ENCODE results near the gene METTL14.
"Not testable (repeated sequence)": the region's sequence is repeated elsewhere in the genome, so short reads cannot be mapped to it uniquely, and the experiment has no call there.

Gene METTL14

DNA sequence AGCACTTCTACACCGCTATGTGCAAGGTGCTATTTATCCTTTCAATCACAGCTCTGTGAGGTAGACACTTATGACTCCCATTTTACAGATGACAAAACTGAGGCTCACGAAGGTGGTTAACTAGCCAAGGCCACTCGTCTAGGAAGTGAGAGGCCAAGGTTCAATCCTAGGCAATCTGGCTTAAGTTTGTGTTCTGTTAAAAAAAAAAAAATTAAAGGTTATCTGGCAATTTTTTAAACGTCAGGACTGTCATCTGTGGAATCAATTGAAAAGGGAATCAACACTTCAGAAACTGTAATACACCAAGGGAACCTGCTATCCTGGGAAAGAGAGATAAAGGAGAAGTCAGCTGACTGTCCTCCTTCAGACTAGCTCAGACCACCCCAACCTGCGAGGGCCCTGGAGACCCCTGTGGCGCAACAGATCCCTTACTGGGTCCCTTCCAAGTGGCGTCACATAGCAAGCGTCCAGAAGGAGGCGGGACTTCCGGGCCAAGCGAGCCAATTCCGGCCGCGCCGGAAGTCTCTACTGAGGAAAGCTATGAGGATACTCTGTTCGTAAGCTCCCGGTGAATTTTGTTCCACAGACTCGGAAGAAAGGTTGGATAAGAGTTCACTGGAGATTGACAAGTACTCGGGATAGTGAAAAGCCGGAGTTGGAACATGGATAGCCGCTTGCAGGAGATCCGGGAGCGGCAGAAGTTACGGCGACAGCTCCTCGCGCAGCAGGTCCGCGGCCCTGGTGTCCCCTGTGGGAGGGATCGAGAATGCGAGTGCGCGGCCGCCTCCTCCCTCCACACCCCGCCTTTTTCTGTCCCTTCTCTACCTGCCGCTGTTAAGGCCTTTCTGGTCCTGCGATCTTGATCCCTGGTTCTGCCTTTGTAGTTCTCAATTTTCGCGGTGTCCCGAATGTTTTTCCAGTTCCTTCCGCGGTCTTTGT lies at the start of gene METTL14:
Gene METTL14, plus strand, starts transcription at position 520 of the 939 bp plus-strand sequence. Its CDS starts 143 bp downstream, at position 663.
- peak; percentile 72 for DNase-seq (ENCODE audit: low read depth)

GRCh38 chr4:118636126-118636525 lies 49.1 kb upstream of the METTL14 start:
- DNase-seq (ENCODE audit: low read depth) = not testable (repeated sequence)

DNA sequence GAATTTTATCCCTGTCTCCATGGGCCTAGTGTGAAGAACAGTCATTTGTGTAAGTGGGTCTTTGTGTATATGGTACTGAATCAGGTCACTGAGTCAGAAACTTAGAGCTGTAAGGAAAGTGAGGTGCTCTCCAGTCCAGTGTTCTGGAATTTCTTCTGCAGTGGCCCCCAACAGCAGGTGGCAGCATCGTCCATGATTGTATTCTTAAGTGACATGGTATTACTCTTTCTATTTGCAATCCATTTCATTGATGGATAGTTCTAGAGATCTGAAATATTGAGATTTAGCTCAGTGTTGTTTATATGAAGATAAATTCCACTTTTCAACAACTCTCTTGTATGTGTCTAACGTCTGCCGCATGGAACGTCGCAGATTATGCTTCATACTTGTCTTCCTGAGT lies 20.5 kb upstream of the METTL14 start:
- not testable (repeated sequence) for DNase-seq (ENCODE audit: low read depth)

GRCh38 chr4:118669220-118669619 lies 16.0 kb upstream of the METTL14 start:
- peak; percentile 30 for DNase-seq (ENCODE audit: low read depth)

- DNase-seq (ENCODE audit: low read depth) = not testable (repeated sequence)
Observed at GRCh38 chr4:118670968-118671367, 14.2 kb upstream of the METTL14 start.

- DNase-seq (ENCODE audit: low read depth) = no peak
Observed at GRCh38 chr4:118676128-118676527, 9.1 kb upstream of the METTL14 start.

DNA sequence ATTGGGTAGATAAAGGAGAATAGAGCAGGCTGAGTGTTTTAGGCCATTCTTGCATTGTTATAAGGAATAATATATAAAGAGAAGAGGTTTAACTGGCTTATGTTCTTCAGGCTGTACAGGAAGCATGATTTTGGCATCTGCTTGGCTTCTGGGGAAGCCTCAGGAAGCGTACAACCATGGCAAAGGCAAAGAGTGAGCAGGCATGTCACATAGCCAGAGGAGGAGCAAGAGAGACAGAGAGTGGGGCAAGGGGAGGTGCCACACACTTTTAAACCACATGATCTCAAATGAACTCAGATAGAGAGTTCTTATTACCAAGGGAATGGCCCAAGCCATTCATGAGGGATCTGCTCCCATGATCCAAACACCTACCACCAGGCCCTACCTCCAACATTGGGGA lies 4.4 kb upstream of the METTL14 start:
- no peak for DNase-seq (ENCODE audit: low read depth)

DNA sequence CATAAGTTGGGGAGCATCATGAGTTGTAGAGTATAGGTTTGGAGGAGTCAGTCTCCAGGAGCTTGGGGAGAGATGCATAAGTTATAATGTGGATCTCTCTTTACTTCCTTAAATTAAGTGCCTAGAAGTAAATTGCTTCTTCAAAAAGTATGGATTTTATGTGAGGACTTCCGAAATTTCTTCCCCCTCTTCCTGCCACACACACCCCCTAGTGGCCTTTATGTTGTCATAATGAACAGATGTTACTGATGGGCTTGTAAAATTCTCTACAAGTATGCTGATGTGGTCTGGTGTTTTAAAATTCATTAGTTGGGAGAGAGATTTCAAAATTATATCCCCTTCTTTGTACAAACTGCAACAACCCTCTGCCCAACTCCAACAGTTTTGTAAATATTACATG lies 2.3 kb upstream of the METTL14 start:
- DNase-seq (ENCODE audit: low read depth) = peak; percentile 17

GRCh38 chr4:118683513-118683912 lies 1.7 kb upstream of the METTL14 start:
- peak; percentile 14 for DNase-seq (ENCODE audit: low read depth)

- DNase-seq (ENCODE audit: low read depth) = no peak
Observed at GRCh38 chr4:118703118-118703517, 17.9 kb downstream of the METTL14 start.

DNA sequence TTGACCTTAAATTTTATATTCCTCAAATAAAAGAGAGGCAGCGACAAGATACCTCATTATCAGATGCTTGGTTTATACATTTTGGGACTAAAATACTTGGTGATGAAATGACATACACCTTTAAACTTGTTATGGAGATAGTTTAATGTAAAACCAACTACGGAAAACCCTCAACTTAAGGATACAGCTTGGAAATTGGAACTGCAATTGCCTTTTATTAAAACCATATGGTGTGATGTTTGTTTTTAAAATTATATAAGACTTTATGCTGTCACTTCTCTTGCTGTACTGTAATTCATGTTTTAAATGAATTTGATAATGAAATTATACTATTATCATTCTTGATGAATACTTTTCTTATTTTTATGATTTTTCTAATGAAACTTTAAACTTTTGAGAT lies 25.9 kb downstream of the METTL14 start:
- no peak for DNase-seq (ENCODE audit: low read depth)

GRCh38 chr4:118712872-118713271 lies 27.7 kb downstream of the METTL14 start:
- no peak for DNase-seq (ENCODE audit: low read depth)

DNA sequence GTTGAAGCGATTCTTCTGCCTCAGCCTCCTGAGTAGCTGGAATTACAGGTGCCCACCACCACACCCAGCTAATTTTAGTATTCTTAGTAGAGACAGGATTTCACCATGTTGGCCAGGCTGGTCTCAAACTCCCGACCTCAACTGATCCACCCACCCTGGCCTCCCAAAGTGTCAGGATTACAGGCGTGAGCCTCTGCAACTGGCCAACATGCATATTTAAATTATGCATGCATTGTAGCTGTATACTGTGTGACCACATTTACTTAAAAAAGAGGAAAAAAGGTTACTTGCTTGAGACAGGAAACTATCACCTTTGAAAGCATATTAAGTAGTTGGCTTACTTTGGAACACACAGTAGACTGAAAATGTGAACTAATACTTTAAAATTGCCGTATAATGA lies 29.5 kb downstream of the METTL14 start:
- no peak for DNase-seq (ENCODE audit: low read depth)

DNA sequence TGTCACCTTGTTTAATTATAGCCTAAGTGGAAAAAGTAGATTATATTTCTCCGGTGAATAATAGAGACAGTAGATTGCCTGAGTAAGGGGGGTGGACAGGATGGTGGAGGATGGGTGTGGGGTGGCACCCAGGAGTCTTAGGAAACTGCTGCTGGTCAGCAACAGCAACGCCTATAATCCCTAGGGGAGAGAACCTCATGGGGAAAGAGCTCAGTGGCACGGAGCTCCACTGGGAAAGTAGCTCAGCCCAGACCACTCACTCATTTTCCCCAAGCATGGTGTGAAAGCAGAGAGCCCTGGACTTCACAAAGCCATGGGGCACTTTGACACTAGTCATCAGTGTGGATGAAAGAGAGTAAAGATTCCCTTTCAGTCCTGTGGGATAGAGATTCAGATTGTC lies 31.1 kb downstream of the METTL14 start:
- no peak for DNase-seq (ENCODE audit: low read depth)

GRCh38 chr4:118718511-118719170 lies 33.4 kb downstream of the METTL14 start:
- no peak for DNase-seq (ENCODE audit: low read depth)

- DNase-seq (ENCODE audit: low read depth) = no peak
Observed at GRCh38 chr4:118721752-118722151, 36.6 kb downstream of the METTL14 start.

GRCh38 chr4:118723369-118723768 lies 38.2 kb downstream of the METTL14 start:
- no peak for DNase-seq (ENCODE audit: low read depth)

DNA sequence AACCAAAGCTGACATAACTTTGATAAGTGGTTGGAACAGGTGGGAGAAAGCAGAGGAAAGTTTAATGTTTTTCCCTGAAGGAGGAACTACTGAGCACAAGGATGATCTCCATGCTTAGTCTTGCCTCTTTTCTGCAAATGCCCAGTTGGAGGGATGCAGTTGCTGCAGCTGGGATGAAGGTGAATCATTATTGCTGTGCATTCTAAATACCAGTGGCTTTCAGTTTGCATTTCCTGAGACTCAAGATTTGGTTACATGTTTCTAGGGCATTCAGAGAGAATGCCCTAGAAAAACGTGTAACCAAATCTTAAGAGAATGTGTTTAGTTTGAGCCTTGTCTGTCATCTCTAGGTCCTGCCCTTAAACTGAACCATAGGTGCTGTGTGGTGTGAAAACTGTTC lies 42.2 kb downstream of the METTL14 start:
- DNase-seq (ENCODE audit: low read depth) = no peak

DNA sequence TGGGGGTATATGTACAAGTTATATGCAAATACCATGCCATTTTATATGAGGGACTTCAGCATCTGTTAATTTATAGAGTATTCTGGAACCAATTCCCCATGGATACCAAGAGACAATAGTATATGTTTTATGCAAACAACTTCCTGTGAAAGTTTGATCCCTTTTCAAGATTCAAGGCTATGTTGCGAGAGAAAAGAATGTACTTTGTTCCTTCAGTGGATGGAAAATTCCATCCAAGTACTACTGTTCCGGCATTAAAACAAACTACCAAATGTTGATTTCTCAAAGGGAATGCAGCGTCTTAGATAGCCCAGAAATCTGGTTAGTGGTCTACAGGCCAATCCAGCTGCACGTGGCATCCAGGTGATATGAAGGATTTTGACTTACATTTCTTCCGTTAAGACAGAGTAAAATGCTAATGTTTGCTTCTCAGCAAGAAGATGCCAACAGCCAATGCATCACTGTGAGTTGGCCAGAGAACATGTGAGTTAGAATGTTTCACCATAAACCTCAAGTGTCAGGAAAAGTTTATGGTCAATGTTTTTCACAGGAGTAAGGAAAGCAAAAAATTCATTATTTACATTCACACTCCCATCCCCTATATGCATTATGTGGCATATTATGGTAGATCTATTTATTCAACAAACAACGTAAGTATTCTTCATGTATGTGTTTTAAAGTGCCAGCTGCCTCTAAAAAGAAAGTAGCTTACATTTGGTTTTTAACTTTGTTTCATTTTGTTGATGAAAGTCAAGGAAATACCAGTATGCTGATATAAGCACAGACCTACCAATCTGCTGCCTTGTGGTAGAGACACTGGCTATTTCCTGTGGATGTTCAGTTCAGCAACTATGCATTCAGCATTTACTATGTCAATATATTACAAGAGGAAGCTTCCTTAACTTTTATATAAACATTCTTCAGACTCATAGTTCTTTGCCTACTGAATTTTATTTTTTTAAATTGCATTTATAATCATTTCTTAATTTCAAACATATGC lies 44.4 kb downstream of the METTL14 start:
- no peak for DNase-seq (ENCODE audit: low read depth)

GRCh38 chr4:118730683-118731082 lies 45.5 kb downstream of the METTL14 start:
- DNase-seq (ENCODE audit: low read depth) = no peak

GRCh38 chr4:118732591-118733330 lies 47.6 kb downstream of the METTL14 start:
- no peak for DNase-seq (ENCODE audit: low read depth)
